GM12878 (cell line): ENCODE data around the gene SPATA31C1. TPM values are rescaled to one million over a fixed set of nuclear protein-coding genes. Genes with fewer than 3 reads are reported as not detected.

Experiments used
- ATAC-seq: fragments of 200-7000 bp; cut with Tn5 transposase; 3 replicates; pipeline ENCODE4 v1.9.1; 2020; ENCODE audit warnings: mild to moderate bottlenecking, moderate library complexity
- BruUV-seq: library from RNA; stranded (reverse); fragments of 400-500 nt; replicated peaks from 2 replicates; lab custom pipeline; 2021; lab: Mats Ljungman, UMichigan
- CTCF ChIA-PET: fragments of 300-600 bp; sonication (Branson Sonifier 250); formaldehyde crosslinking; extraction: SDS; loops from one replicate; lab custom pipeline; 2021; ENCODE audit warnings: inconsistent platforms; lab: Yijun Ruan, JAX
- POLR2A ChIA-PET: fragments of 350-600 bp; formaldehyde crosslinking; extraction: SDS; loops from one replicate; lab custom pipeline; 2021; ENCODE audit warnings: inconsistent platforms; lab: Charles Lee
- RAD21 ChIA-PET: fragments of 300-600 bp; sonication (Branson Sonifier 250); formaldehyde crosslinking; loops from one replicate; lab custom pipeline; 2023; ENCODE audit warnings: antibody characterized with exemption; ENCODE audit not compliant: unreplicated experiment; lab: Charles Lee
- SMC1A ChIA-PET: fragments of 300-600 bp; sonication (Branson Sonifier 250); formaldehyde crosslinking; loops from one replicate; lab custom pipeline; 2023; ENCODE audit not compliant: unreplicated experiment, uncharacterized antibody; lab: Charles Lee
- DNase-seq: peaks from one replicate; pipeline ENCODE4 v3.0.0-alpha.2; 2011; ENCODE audit warnings: low read depth, low spot score
- FAIRE-seq: peaks from 3 replicates; lab custom pipeline; 2011; peaks lifted over from hg19 to GRCh38; lab: Jason Lieb, UNC
- H2AFZ ChIP-seq: 2 replicates; pipeline ENCODE4 v1.6.0; 2011; ENCODE audit warnings: low read depth, low read length, control low read depth; ENCODE audit not compliant: control insufficient read depth
- H3K27ac ChIP-seq: 2 replicates; pipeline ENCODE4 v1.5.1; 2011; ENCODE audit warnings: control low read depth; ENCODE audit not compliant: control insufficient read depth, insufficient read depth
- H3K27me3 ChIP-seq, 2 experiments: replicated peaks in 1 of 2; 2 replicates each; pipeline versions ENCODE4 v1.6.0 to v1.6.1; 2011; ENCODE audit warnings: low read length in 1 of 2; ENCODE audit not compliant: control insufficient read depth in 2 of 2, insufficient read depth in 2 of 2
- H3K36me3 ChIP-seq, 2 experiments: 2 replicates each; pipeline ENCODE4 v1.5.1; 2011; ENCODE audit warnings: low read length in 1 of 2; ENCODE audit not compliant: control insufficient read depth in 2 of 2, insufficient read depth in 2 of 2
- H3K4me1 ChIP-seq: 2 replicates; pipeline ENCODE4 v1.6.1; 2011; ENCODE audit warnings: mild to moderate bottlenecking, low read length, moderate library complexity, mixed read lengths; ENCODE audit not compliant: control insufficient read depth, insufficient read depth
- H3K4me2 ChIP-seq: 2 replicates; pipeline ENCODE4 v1.6.0; 2011; ENCODE audit warnings: control low read depth; ENCODE audit not compliant: control insufficient read depth, insufficient read depth
- H3K4me3 ChIP-seq: fragments of 200-600 bp; sonication (generic); 2 replicates; pipeline ENCODE4 v1.5.1; 2016
- H3K79me2 ChIP-seq: 2 replicates; pipeline ENCODE4 v1.6.0; 2011; ENCODE audit warnings: low read length; ENCODE audit not compliant: control insufficient read depth, insufficient read depth
- H3K9ac ChIP-seq: 2 replicates; pipeline ENCODE4 v1.8.0; 2011; ENCODE audit warnings: low read length, control low read depth, mixed read lengths; ENCODE audit not compliant: control insufficient read depth, insufficient read depth
- H3K9me3 ChIP-seq: replicated peaks from 3 replicates; pipeline ENCODE4 v1.5.1; 2011; ENCODE audit warnings: mild to moderate bottlenecking, low read length; ENCODE audit not compliant: control insufficient read depth, insufficient read depth
- H4K20me1 ChIP-seq: 2 replicates; pipeline ENCODE4 v1.6.0; 2011; ENCODE audit not compliant: control insufficient read depth, insufficient read depth
- CBFB ChIP-seq: IDR thresholded peaks from 2 replicates; pipeline ENCODE4 v1.6.1; 2016; ENCODE audit warnings: antibody characterized with exemption, low read depth
- ESRRA ChIP-seq: IDR thresholded peaks from 2 replicates; pipeline ENCODE4 v1.6.1; 2012; ENCODE audit warnings: mild to moderate bottlenecking, low read length, improper control_type of control experiment
- GABPA ChIP-seq: IDR thresholded peaks from 2 replicates; pipeline ENCODE4 v1.6.1; 2014; ENCODE audit warnings: antibody characterized with exemption, low read depth, mild to moderate bottlenecking, inconsistent platforms
- MEF2A ChIP-seq: IDR thresholded peaks from 2 replicates; pipeline ENCODE4 v1.6.1; 2011; ENCODE audit warnings: low read depth, mild to moderate bottlenecking, low read length, moderate library complexity; ENCODE audit not compliant: insufficient read depth
- MTA3 ChIP-seq: IDR thresholded peaks from 2 replicates; pipeline ENCODE4 v1.6.1; 2012; ENCODE audit warnings: low read length, inconsistent platforms, borderline replicate concordance
- PAX8 ChIP-seq: fragments of 450-650 bp; IDR thresholded peaks from 2 replicates; pipeline ENCODE4 v1.6.1; 2017; ENCODE audit warnings: mild to moderate bottlenecking, moderate library complexity
- RAD51 ChIP-seq: fragments of 450-650 bp; IDR thresholded peaks from 2 replicates; pipeline ENCODE4 v1.6.1; 2016; ENCODE audit warnings: moderate library complexity, mild to moderate bottlenecking, inconsistent platforms
- STAT3 ChIP-seq: IDR thresholded peaks from 2 replicates; pipeline ENCODE4 v1.6.1; 2011; ENCODE audit warnings: low read depth, low read length, improper control_type of control experiment
- WRNIP1 ChIP-seq: IDR thresholded peaks from 2 replicates; pipeline ENCODE4 v1.6.1; 2011; ENCODE audit warnings: low read depth, low read length, improper control_type of control experiment, borderline replicate concordance
- YY1 ChIP-seq: IDR thresholded peaks from 2 replicates; pipeline ENCODE4 v1.6.1; 2011; ENCODE audit warnings: low read depth, mild to moderate bottlenecking, low read length
- ZNF592 ChIP-seq: fragments of 450-650 bp; IDR thresholded peaks from 2 replicates; pipeline ENCODE4 v1.6.1; 2017; ENCODE audit warnings: mild to moderate bottlenecking, moderate library complexity
- ZNF622 ChIP-seq: fragments of 450-650 bp; IDR thresholded peaks from 2 replicates; pipeline ENCODE4 v1.6.1; 2017; ENCODE audit warnings: mild to moderate bottlenecking, inconsistent platforms
- WGBS: methylation state at CpG from one replicate; pipeline ENCODE4 v1.1.6; 2016; ENCODE audit warnings: low lambda C conversion rate; ENCODE audit not compliant: insufficient replicate concordance, insufficient coverage; ENCODE audit errors: missing lambda C conversion rate; 5-methylcytosine and 5-hydroxymethylcytosine counted together
- in situ Hi-C: fragments of 300-500 bp; cut with MboI; formaldehyde crosslinking; loops from 9 replicates; pipeline ENCODE4 v1.14.3; 2018; ENCODE audit warnings: mixed read lengths
- intact Hi-C: fragments of 100-400 bp; cut with micrococcal nuclease; formaldehyde crosslinking; loops from one replicate; pipeline ENCODE4 v1.14.2; 2022; ENCODE audit not compliant: unreplicated experiment
- polyA plus RNA-seq, 11 experiments: library from polyadenylated mRNA; depleted of rRNA in 4 of 11; unstranded in 6 of 11; stranded (reverse) in 5 of 11; fragments of >200 nt; fragmentation: Nextera tagmentation in 4 of 11; fragmentation: Illumina TruSeq in 1 of 11; extraction: Ambion mirVana in 4 of 11; extraction: Trizol in 1 of 11; gene quantifications; 1 replicate in 1 of 11; 2 replicates in 10 of 11; pipeline versions ENCODE4 v1.2.1 to v1.2.3, GENCODE V29; 2011 to 2016; ENCODE audit warnings: inconsistent platforms in 2 of 11, missing spikeins in 2 of 11, low read depth in 1 of 11
- total RNA-seq, 4 experiments: library from RNA; depleted of rRNA in 3 of 4; stranded (reverse); fragments of >200 nt in 3 of 4; fragmentation: Illumina TruSeq in 1 of 4; extraction: Trizol in 1 of 4; gene quantifications; 2 replicates each; pipeline versions ENCODE4 v1.2.1 to v1.2.3, GENCODE V29; 2013 to 2021

SPATA31C1 gene
- total and polyA plus RNA-seq, 10 of the 15 experiments (the other 5 are each of a cell fraction or from before 2014, with no cell fraction given): not detected

- TF ChIP-seq ZNF592: no peak
- no peak for TF ChIP-seq STAT3
- no peak for TF ChIP-seq GABPA
Measured at GRCh38 chr9:87868175-87868574, 49.6 kb upstream of the SPATA31C1 start (continued).

- FAIRE-seq: no peak
- 52% methylated on average over 3 of the region's 3 CpGs for WGBS
- no peak overlapping the region for H3K9ac ChIP-seq
- no peak for DNase-seq
- no peak for TF ChIP-seq MTA3
- TF ChIP-seq ESRRA: no peak
- TF ChIP-seq PAX8: no peak
- TF ChIP-seq ZNF622: no peak
- no peak for TF ChIP-seq MEF2A
- no peak for TF ChIP-seq WRNIP1
- TF ChIP-seq RAD51: no peak
- TF ChIP-seq CBFB: no peak
- TF ChIP-seq YY1: no peak
- ChIA-PET RAD21 (no interaction called here), SMC1A (no interaction called here), POLR2A (no interaction called here), CTCF (no interaction called here)
- in situ Hi-C loops: no loop called here
- H4K20me1 ChIP-seq: no peaks in the 10 kb centered on the region
- no peaks in the 10 kb centered on the region for H3K79me2 ChIP-seq
- no peak overlapping the region for H3K27ac ChIP-seq
- no TSS peak for BruUV-seq
- H3K4me1 ChIP-seq: no peaks in the 10 kb centered on the region
- intact Hi-C loops: no loop called here
- H3K4me3 ChIP-seq: no peak overlapping the region
- no peak overlapping the region for H3K4me2 ChIP-seq
- H3K27me3 ChIP-seq: no peaks in the 10 kb centered on the region; a peak in 1 of 4 replicates
- H2AFZ ChIP-seq: no peak overlapping the region
- ATAC-seq: no peak
- no peaks in the 10 kb centered on the region for H3K9me3 ChIP-seq
- H3K36me3 ChIP-seq: no peaks in the 10 kb centered on the region
Measured at GRCh38 chr9:87868635-87869034, 49.1 kb upstream of the SPATA31C1 start.
